ENCODE results near the gene SDHB. TPM values are rescaled to one million over a fixed set of nuclear protein-coding genes. Genes with fewer than 3 reads are reported as not detected.

SDHB gene
- total RNA-seq, 4 donors from 2014 or later: 53.0 to 152 (median 74.7) TPM

DNA sequence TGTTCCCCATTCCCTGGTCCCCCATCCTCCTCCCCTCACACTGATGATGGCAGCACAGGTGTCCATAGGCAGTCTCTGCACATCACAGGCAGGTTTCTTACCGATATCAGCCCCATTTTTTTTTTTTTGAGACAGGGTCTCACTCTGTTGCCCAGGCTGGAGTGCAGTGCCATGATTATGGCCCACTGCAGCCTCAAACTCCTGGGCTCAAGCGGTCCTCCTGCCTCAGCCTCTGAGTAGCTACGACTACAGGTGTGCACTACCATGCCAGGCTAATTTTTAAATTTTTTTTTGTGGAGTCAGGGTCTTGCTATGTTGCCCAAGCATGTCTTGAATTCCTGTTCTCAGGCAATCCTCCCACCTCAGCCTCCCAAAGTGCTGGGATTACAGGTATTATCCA, 28.9 kb upstream of the SDHB start:
- no peaks in the 10 kb centered on the region for H3K9me3 ChIP-seq
- H3K4me1 ChIP-seq: no peaks in the 10 kb centered on the region
- H3K27ac ChIP-seq: no peak overlapping the region
- H3K27me3 ChIP-seq: no peaks in the 10 kb centered on the region
- TF ChIP-seq POLR2A (IDR thresholded peaks at IDR 0.05): no peak
- TF ChIP-seq, protein P1, sequence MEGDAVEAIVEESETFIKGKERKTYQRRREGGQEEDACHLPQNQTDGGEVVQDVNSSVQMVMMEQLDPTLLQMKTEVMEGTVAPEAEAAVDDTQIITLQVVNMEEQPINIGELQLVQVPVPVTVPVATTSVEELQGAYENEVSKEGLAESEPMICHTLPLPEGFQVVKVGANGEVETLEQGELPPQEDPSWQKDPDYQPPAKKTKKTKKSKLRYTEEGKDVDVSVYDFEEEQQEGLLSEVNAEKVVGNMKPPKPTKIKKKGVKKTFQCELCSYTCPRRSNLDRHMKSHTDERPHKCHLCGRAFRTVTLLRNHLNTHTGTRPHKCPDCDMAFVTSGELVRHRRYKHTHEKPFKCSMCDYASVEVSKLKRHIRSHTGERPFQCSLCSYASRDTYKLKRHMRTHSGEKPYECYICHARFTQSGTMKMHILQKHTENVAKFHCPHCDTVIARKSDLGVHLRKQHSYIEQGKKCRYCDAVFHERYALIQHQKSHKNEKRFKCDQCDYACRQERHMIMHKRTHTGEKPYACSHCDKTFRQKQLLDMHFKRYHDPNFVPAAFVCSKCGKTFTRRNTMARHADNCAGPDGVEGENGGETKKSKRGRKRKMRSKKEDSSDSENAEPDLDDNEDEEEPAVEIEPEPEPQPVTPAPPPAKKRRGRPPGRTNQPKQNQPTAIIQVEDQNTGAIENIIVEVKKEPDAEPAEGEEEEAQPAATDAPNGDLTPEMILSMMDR (IDR thresholded peaks at IDR 0.05): no peak
- intact Hi-C loops (cut with DNase I; ENCODE audit: low total_unique reads): no loop called here
- H3K4me3 ChIP-seq: no peak overlapping the region
- no peak for DNase-seq
- no peaks in the 10 kb centered on the region for H3K36me3 ChIP-seq

DNA sequence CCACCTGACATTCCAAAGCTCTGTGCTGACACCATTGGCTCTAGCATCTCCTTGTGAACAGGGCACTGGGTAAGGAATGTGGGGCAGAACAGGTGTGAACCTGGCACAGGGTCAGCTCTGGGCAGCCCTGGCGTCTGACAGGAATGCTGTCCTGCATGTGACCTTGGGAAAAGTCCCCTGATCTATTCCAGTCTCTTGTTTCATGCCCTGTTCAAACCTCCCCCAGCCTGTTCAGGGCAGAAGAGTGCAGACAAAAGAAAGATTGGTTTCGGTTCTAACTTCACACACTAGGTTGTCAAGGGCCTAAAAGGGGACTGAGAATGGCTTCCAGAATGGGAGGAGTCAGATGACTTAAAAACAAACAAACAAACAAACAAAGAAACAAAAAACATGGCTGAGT, 27.6 kb upstream of the SDHB start:
- no peaks in the 10 kb centered on the region for H3K27me3 ChIP-seq
- no peaks in the 10 kb centered on the region for H3K4me1 ChIP-seq
- intact Hi-C loops (cut with DNase I; ENCODE audit: low total_unique reads): no loop called here
- no peak overlapping the region for H3K27ac ChIP-seq
- H3K36me3 ChIP-seq: no peaks in the 10 kb centered on the region
- TF ChIP-seq POLR2A (IDR thresholded peaks at IDR 0.05): no peak
- TF ChIP-seq, protein P1 (IDR thresholded peaks at IDR 0.05): no peak
- H3K4me3 ChIP-seq: no peak overlapping the region
- H3K9me3 ChIP-seq: no peaks in the 10 kb centered on the region
- no peak for DNase-seq

DNA sequence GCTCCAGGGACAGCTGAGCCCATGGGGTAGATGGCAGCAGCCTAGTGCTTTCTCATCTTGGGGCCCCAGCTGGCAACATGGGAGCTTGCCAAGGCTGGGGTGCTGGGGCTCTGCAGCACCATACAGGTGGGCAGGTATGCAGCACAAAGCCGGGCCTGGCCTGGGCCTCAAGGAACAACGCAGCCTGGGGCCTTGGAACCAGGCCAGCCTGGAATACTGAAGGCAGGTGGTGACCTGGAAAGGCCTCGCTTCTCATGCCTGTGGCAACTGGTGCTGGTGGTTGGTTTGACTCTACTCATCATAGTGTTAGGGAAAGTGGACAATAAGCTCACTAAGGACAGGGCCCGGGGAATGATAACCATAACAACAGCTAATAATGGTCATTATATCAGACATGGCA, 27.0 kb upstream of the SDHB start:
- TF ChIP-seq, protein P1 (IDR thresholded peaks at IDR 0.05): no peak
- intact Hi-C loops (cut with DNase I; ENCODE audit: low total_unique reads): no loop called here
- H3K27ac ChIP-seq: no peak overlapping the region
- no peaks in the 10 kb centered on the region for H3K4me1 ChIP-seq
- H3K9me3 ChIP-seq: no peaks in the 10 kb centered on the region
- no peaks in the 10 kb centered on the region for H3K27me3 ChIP-seq
- DNase-seq: no peak
- H3K36me3 ChIP-seq: no peaks in the 10 kb centered on the region
- no peak overlapping the region for H3K4me3 ChIP-seq

DNA sequence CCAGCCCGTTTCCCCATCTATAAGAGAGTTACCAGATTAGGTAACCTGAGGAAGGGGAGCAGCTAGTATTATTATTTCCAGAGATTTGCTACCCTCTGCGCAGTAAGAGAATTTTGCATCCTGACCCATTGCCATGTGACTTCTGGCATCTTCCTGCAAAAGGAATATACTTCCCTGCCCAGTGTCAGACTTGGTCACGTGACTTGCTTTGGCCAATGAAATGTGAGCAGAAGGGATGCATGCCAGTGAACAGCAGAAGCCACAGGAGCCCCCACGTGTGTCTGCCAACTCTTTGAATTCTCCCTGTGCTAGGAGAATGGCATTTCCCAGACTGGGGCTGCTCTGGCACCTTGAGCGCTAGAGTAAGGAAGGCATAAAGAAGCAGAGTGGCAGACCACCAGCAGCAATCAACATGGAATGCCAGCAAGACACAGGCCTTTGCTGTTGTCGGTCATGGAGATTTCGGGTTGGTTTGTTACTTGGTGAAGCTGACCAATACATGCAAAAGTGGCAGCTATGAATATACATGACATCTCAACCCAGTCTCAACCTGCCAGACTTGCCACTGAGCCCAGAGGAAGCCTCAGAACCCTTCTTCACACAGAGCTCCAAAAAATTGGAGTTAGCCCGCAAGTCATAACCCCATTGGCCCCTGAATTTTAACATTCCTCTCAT, 26.4 kb upstream of the SDHB start:
- Histone ChIP-seq H3K36me3 (no peaks in the 10 kb centered on the region), H3K27ac (no peak overlapping the region), H3K4me1 (no peaks in the 10 kb centered on the region), H3K27me3 (no peaks in the 10 kb centered on the region), H3K9me3 (no peaks in the 10 kb centered on the region), H3K4me3 (no peak overlapping the region)
- TF ChIP-seq POLR2A (IDR thresholded peaks at IDR 0.05): no peak
- intact Hi-C loops (cut with DNase I; ENCODE audit: low total_unique reads): no loop called here
- DNase-seq: no peak

DNA sequence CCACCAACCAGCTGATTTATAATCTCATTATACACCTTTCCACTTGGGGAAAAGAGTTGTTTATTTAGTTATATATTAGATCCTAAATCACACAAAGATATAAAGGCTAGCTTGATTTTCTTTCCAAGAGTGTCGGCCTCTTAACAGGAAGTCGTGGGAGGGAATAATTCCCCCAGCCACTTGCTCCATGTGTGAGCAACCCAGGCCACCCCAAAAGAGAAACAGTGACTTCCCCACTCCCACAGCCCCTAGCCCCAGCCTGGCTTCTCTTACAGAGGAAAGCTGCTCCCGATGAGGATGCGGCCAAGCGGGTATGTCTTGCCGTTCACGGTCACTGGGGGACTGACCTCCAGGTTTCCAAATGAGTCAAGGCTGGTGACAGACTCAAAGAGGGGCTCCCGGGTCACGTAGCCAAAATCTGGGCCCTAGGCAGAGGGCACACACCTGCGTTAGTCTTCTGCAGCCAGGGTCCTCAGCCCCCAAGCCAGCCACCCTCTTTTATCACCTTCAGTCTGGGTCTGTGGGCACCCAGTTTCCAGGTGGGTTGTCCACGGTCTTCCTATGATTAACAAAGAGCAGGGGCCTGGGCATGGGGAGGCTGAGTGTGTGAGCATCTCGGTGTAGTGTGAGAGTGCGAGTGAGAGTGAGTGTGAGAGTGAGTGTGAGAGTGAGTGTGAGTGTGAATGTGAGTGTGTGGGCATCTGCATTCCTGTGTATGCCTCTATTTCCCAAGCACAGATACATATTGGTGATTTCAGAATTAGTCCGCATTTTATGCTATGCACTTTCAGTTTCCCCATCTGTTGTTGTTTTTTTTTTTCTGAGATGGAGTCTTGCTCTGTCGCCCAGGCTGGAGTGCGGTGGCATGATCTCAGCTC, 25.4 kb upstream of the SDHB start:
- no peak overlapping the region for H3K27ac ChIP-seq
- no peaks in the 10 kb centered on the region for H3K4me1 ChIP-seq
- intact Hi-C loops (cut with DNase I; ENCODE audit: low total_unique reads): no loop called here
- DNase-seq: no peak
- H3K36me3 ChIP-seq: no peaks in the 10 kb centered on the region
- H3K9me3 ChIP-seq: no peaks in the 10 kb centered on the region
- TF ChIP-seq POLR2A (IDR thresholded peaks at IDR 0.05): no peak
- TF ChIP-seq, protein P1 (IDR thresholded peaks at IDR 0.05): no peak
- H3K4me3 ChIP-seq: no peak overlapping the region
- H3K27me3 ChIP-seq: no peaks in the 10 kb centered on the region

Measured in uterus (tissue), 4 donors.